Right atrium auricular region (tissue), 2 donors: ENCODE data around the gene FBXL19. TPM values are rescaled to one million over a fixed set of nuclear protein-coding genes. Genes with fewer than 3 reads are reported as not detected.

Source experiments
- DNase-seq: peaks from one replicate; pipeline ENCODE4 v3.0.0-alpha.2; 2019; ENCODE audit warnings: low spot score
- H3K27ac ChIP-seq, 2 donors: fragments of 200-600 bp; sonication (generic); 1 replicate in 1 of 2; 2 replicates in 1 of 2; pipeline ENCODE4 v1.5.1; 2016 to 2019
- H3K27me3 ChIP-seq, 2 donors: fragments of 200-600 bp; sonication (generic); one replicate each; pipeline versions ENCODE4 v1.5.1 to v1.6.0; 2017 to 2019
- H3K36me3 ChIP-seq: fragments of 200-600 bp; sonication (generic); one replicate; pipeline ENCODE4 v1.5.1; 2016
- H3K4me1 ChIP-seq, 2 donors: fragments of 200-600 bp; sonication (generic); one replicate each; pipeline versions ENCODE4 v1.5.1 to v1.6.0; 2017 to 2019
- H3K4me3 ChIP-seq, 2 donors: fragments of 200-600 bp; sonication (generic); 1 replicate in 1 of 2; 2 replicates in 1 of 2; pipeline ENCODE4 v1.5.1; 2017 to 2019; ENCODE audit warnings: mild to moderate bottlenecking in 1 of 2, moderate library complexity in 1 of 2
- H3K9me3 ChIP-seq, 2 donors: fragments of 200-600 bp; sonication (generic); one replicate each; pipeline ENCODE4 v1.5.1; 2019
- CTCF ChIP-seq, 2 donors: fragments of 200-600 bp; sonication (generic); IDR thresholded peaks; one replicate each; pipeline ENCODE4 v1.5.1; 2019; ENCODE audit warnings: antibody characterized with exemption in 2 of 2
- total RNA-seq, 2 donors: library from RNA; depleted of rRNA; stranded (reverse); fragments of >200 nt; gene quantifications; one replicate each; pipeline ENCODE4 v1.1.0, GENCODE V29; 2016

Gene FBXL19
- total RNA-seq, 2 donors from 2014 or later: 5.7 to 7.9 TPM

- Histone ChIP-seq H3K9me3 (no peaks in the 10 kb centered on the region), H3K4me1 (peaks cover 0 to 56% of the 10 kb centered on the region in 2 donors), H3K36me3 (no peaks in the 10 kb centered on the region), H3K4me3 (no peak overlapping the region), H3K27ac (no peak overlapping the region), H3K27me3 (no peaks in the 10 kb centered on the region)
- TF ChIP-seq CTCF (IDR thresholded peaks at IDR 0.05): no peak
- DNase-seq: no peak
Measured at GRCh38 chr16:30953111-30953510, 29.7 kb downstream of the FBXL19 start.

- Histone ChIP-seq H3K4me1 (peaks cover 0 to 55% of the 10 kb centered on the region in 2 donors), H3K9me3 (no peaks in the 10 kb centered on the region), H3K27me3 (no peaks in the 10 kb centered on the region), H3K27ac (no peak overlapping the region), H3K4me3 (no peak overlapping the region), H3K36me3 (no peaks in the 10 kb centered on the region)
- TF ChIP-seq CTCF (IDR thresholded peaks at IDR 0.05): peak; percentile 55 to 69
- no peak for DNase-seq
Measured at GRCh38 chr16:30953511-30954124, 30.2 kb downstream of the FBXL19 start.

- TF ChIP-seq CTCF (IDR thresholded peaks at IDR 0.05): no peak
- H3K27ac ChIP-seq: no peak overlapping the region
Measured at GRCh38 chr16:30954993-30955392, 31.6 kb downstream of the FBXL19 start.

GRCh38 chr16:30956601-30957455, 33.5 kb downstream of the FBXL19 start:
- Histone ChIP-seq H3K36me3 (peaks cover 30% of the 10 kb centered on the region), H3K9me3 (no peaks in the 10 kb centered on the region), H3K27me3 (no peaks in the 10 kb centered on the region), H3K4me3 (peak overlapping the region; percentile 90 to 92), H3K27ac (peak overlapping the region; percentile 93 to 98), H3K4me1 (peaks cover 0 to 37% of the 10 kb centered on the region in 2 donors)
- DNase-seq: peak; percentile 83
- peak in 1 of 2 donors; percentile 18 for TF ChIP-seq CTCF (IDR thresholded peaks at IDR 0.05)

More at GRCh38 chr16:30954993-30955392, 31.6 kb downstream of the FBXL19 start:
- no peaks in the 10 kb centered on the region for H3K27me3 ChIP-seq
- H3K4me3 ChIP-seq: no peak overlapping the region
- peaks cover 0 to 56% of the 10 kb centered on the region in 2 donors for H3K4me1 ChIP-seq
- no peak for DNase-seq
- H3K36me3 ChIP-seq: peaks cover 12% of the 10 kb centered on the region
- no peaks in the 10 kb centered on the region for H3K9me3 ChIP-seq

- H3K27ac ChIP-seq: peak within 1 kb of the TSS; percentile 93 to 98
- no peaks in the 10 kb centered on the region for H3K9me3 ChIP-seq
- peak; percentile 98 for DNase-seq
- H3K36me3 ChIP-seq: peaks cover 38% of the 10 kb centered on the region
- no peaks in the 10 kb centered on the region for H3K27me3 ChIP-seq
- TF ChIP-seq CTCF (IDR thresholded peaks at IDR 0.05): no peak
- peak within 1 kb of the TSS; percentile 90 to 92 for H3K4me3 ChIP-seq
- peaks cover 0 to 31% of the 10 kb centered on the region in 2 donors for H3K4me1 ChIP-seq
Measured at GRCh38 chr16:30957456-30958174, 34.2 kb downstream of the FBXL19 start, which contains the start of gene SETD1A. Gene SETD1A (plus strand): TSS chr16:30957754. CDS start chr16:30958732, 978 bp downstream.
